Measurements from ENCODE around the gene SEC61A1. TPM values are rescaled to one million over a fixed set of nuclear protein-coding genes. Genes with fewer than 3 reads are reported as not detected.
A peak's percentile ranks its signal among the peaks of the same experiment; 100 is the strongest.

SEC61A1 gene
- total and polyA plus RNA-seq, 2 donors = 73.6 to 79.7 TPM

DNA sequence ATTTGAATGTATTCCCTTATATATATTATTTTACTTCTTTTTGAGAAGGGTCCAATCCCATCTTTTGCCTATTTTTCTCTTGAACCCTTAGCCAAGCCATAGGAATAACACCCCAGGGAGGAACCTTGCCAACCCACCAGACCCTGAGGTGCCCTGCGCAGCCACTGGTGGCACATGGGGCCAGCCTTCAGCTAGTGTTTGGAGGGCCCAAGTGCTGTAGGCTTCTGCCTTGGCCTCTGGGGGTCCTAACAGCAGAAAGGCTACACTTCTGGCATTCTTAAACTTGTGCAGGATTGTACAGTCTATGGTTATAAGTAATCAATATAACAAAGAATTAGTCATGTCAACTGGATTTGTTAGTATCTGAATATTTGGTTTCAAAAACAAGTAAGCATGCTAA is 36.9 kb downstream of the SEC61A1 start:
- DNase-seq (ENCODE audit: low read depth in 6 of 9, low spot score in 9 of 9) = no peak
- Histone ChIP-seq H3K27me3 (ENCODE audit: control insufficient read depth in 2 of 2, insufficient read depth in 1 of 2, low read length in 1 of 2) (no peaks in the 10 kb centered on the region), H3K4me3 (ENCODE audit: low read length in 2 of 2) (no peak overlapping the region), H3K36me3 (ENCODE audit: control insufficient read depth in 2 of 2, insufficient read depth in 2 of 2, low read length in 1 of 2) (peaks cover 25 to 56% of the 10 kb centered on the region in 2 donors), H3K27ac (ENCODE audit: low read depth in 1 of 2, low read length in 1 of 2) (no peak overlapping the region), H3K4me1 (ENCODE audit: control insufficient read depth in 2 of 2, insufficient read depth in 2 of 2, low read length in 2 of 2) (peaks cover 0 to 3% of the 10 kb centered on the region in 2 donors), H3K9me3 (ENCODE audit: control insufficient read depth in 2 of 2, insufficient read depth in 1 of 2, low read length in 1 of 2) (no peaks in the 10 kb centered on the region)
- 98% methylated on average over 1 of the region's 1 CpG for WGBS

DNA sequence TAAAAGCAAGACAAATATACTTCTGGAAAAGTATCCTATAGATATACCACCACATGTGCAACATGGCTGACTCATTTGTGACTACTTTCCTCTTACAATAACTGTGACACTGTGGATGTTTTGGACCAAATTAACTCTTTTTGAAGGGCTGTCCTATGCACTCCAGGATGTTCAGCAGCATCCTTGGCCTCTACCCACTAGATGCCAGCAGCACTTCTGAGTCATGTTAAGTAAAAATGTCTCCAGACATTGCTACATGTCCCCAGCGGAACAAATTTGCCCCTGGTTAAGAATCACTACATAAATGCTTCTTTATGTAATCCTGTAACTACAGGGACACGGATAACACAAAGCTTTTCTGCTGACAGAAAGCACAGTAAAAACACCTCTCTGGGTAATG is 39.3 kb downstream of the SEC61A1 start:
- Histone ChIP-seq H3K4me1 (ENCODE audit: control insufficient read depth in 2 of 2, insufficient read depth in 2 of 2, low read length in 2 of 2) (peaks cover 0 to 8% of the 10 kb centered on the region in 2 donors), H3K36me3 (ENCODE audit: control insufficient read depth in 2 of 2, insufficient read depth in 2 of 2, low read length in 1 of 2) (peaks cover 21 to 52% of the 10 kb centered on the region in 2 donors), H3K4me3 (ENCODE audit: low read length in 2 of 2) (no peak overlapping the region), H3K27me3 (ENCODE audit: control insufficient read depth in 2 of 2, insufficient read depth in 1 of 2, low read length in 1 of 2) (no peaks in the 10 kb centered on the region), H3K27ac (ENCODE audit: low read depth in 1 of 2, low read length in 1 of 2) (no peak overlapping the region), H3K9me3 (ENCODE audit: control insufficient read depth in 2 of 2, insufficient read depth in 1 of 2, low read length in 1 of 2) (no peaks in the 10 kb centered on the region)
- WGBS = over 99% methylated on average over 2 of the region's 2 CpGs
- DNase-seq (ENCODE audit: low read depth in 6 of 9, low spot score in 9 of 9) = no peak

DNA sequence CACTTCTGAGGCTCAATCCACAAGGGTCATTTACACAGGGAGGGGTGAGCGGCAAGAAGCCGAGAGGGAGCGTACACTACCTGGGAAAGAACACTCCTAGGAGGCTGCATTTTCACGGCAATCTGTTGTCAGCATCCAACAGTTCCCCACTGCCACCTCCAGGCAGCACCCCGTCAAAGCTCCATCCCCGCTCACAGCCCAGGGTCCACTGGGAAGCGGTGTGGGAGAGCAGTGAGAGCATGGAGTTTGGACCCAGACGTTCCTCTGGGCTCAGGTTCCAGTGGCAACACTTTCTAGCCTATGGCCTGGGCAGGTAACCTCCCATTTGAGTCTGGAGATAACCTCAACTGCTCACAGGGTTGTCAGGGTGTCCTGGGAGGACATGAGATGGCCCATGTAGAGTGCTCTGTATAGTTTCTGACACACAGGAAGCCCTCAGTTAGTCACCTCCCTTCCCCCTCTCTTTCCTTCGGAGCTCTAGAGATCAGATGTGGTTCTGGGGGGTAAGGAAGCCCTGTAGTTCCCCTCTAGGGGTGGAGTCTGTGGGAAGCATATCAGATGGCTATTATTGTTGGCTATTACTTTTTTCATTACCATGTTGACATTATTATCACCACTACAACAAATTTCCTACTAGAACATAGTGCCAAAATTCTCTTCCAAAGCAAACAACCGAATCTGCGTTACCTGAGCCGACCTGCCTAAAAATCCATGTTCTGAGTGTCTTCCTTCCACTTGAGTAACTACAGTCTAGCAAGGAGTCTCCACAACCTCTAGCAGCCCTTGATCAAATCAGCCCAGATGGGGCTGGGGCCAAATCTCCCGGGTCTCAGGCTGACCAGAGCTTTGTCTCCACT is 42.3 kb downstream of the SEC61A1 start:
- H3K4me3 ChIP-seq (ENCODE audit: low read length in 2 of 2) = no peak overlapping the region
- H3K27ac ChIP-seq (ENCODE audit: low read depth in 1 of 2, low read length in 1 of 2) = no peak overlapping the region
- peak in 1 of 9 donors; percentile 24 for DNase-seq (ENCODE audit: low read depth in 6 of 9, low spot score in 9 of 9)
- peaks cover 40 to 66% of the 10 kb centered on the region in 2 donors for H3K36me3 ChIP-seq (ENCODE audit: control insufficient read depth in 2 of 2, insufficient read depth in 2 of 2, low read length in 1 of 2)
- peaks cover 0 to 8% of the 10 kb centered on the region in 2 donors for H3K4me1 ChIP-seq (ENCODE audit: control insufficient read depth in 2 of 2, insufficient read depth in 2 of 2, low read length in 2 of 2)
- no peaks in the 10 kb centered on the region for H3K27me3 ChIP-seq (ENCODE audit: control insufficient read depth in 2 of 2, insufficient read depth in 1 of 2, low read length in 1 of 2)
- 89% methylated on average over 13 of the region's 13 CpGs for WGBS
- no peaks in the 10 kb centered on the region for H3K9me3 ChIP-seq (ENCODE audit: control insufficient read depth in 2 of 2, insufficient read depth in 1 of 2, low read length in 1 of 2)

DNA sequence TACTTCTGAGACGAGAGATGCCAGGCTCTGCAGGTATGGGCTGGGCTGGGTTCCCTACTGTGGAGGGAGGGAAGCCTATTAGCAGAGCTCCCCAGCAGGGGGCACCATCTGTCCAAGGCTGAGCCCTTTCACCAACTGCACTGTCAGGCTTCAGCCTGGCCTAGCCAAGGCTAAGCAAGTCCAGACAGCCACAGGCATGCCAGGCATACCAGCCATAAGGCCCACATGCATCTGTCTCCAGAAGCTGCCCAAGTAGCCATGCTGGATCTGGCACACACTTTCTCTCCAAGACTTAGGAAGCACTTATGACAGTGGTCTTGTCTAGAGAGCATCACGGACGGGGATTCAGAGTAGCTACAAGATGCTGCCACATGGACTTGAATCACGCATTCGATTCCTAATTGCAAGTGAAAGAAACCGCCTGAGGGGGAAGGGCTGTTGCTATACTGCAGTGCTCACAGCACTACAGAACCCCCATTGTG is 43.0 kb downstream of the SEC61A1 start:
- Histone ChIP-seq H3K4me3 (ENCODE audit: low read length in 2 of 2) (no peak overlapping the region), H3K27ac (ENCODE audit: low read depth in 1 of 2, low read length in 1 of 2) (no peak overlapping the region), H3K27me3 (ENCODE audit: control insufficient read depth in 2 of 2, insufficient read depth in 1 of 2, low read length in 1 of 2) (no peaks in the 10 kb centered on the region), H3K9me3 (ENCODE audit: control insufficient read depth in 2 of 2, insufficient read depth in 1 of 2, low read length in 1 of 2) (no peaks in the 10 kb centered on the region), H3K4me1 (ENCODE audit: control insufficient read depth in 2 of 2, insufficient read depth in 2 of 2, low read length in 2 of 2) (peaks cover 0 to 8% of the 10 kb centered on the region in 2 donors), H3K36me3 (ENCODE audit: control insufficient read depth in 2 of 2, insufficient read depth in 2 of 2, low read length in 1 of 2) (peaks cover 46 to 74% of the 10 kb centered on the region in 2 donors)
- DNase-seq (ENCODE audit: low read depth in 6 of 9, low spot score in 9 of 9) = peak; percentile 38 to 80 (median 56)
- WGBS = 77% methylated on average over 6 of the region's 6 CpGs

DNA sequence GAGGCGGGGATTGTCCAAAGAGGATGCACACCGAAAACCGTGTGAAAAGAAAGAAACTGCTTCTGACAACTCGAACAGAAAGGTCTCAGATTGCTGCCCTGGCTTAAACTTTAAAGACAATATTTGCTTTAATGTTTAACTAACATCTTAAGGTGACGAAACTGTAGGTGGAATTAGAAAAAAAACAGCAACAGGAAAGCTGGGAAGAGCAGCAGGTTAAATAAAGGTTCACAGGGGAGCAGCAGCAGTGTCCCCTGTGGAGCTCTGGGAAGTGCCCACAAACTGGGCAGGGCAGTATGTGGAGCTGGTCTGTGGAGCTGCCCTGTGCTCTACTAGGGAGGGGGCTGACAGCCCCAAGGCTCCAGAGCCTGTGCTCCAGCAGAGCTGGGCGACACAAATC is 46.0 kb downstream of the SEC61A1 start:
- Histone ChIP-seq H3K27ac (ENCODE audit: low read depth in 1 of 2, low read length in 1 of 2) (no peak overlapping the region), H3K27me3 (ENCODE audit: control insufficient read depth in 2 of 2, insufficient read depth in 1 of 2, low read length in 1 of 2) (no peaks in the 10 kb centered on the region), H3K36me3 (ENCODE audit: control insufficient read depth in 2 of 2, insufficient read depth in 2 of 2, low read length in 1 of 2) (peaks cover 56 to 87% of the 10 kb centered on the region in 2 donors), H3K9me3 (ENCODE audit: control insufficient read depth in 2 of 2, insufficient read depth in 1 of 2, low read length in 1 of 2) (no peaks in the 10 kb centered on the region), H3K4me1 (ENCODE audit: control insufficient read depth in 2 of 2, insufficient read depth in 2 of 2, low read length in 2 of 2) (peaks cover 0 to 8% of the 10 kb centered on the region in 2 donors), H3K4me3 (ENCODE audit: low read length in 2 of 2) (no peak overlapping the region)
- DNase-seq (ENCODE audit: low read depth in 6 of 9, low spot score in 9 of 9) = no peak
- WGBS = 98% methylated on average over 6 of the region's 6 CpGs

DNA sequence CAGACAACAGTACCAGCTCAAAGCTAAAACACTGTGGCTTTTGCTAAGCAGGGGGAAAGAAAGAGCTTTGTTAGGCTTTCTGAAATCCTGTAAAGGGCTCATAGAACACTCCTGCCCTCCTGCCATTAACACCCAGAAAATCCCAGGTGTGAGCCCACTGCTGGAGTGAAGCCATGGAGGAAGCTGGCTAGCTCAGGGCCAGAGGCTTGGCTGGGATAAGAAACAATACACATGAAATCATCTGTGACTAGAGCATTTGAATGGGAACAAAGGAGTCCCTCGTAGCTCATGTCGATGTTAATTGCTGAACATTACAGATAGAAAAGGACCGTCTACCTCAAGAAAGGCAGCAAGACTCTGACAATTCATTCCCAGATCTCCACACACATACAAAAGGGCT is 47.9 kb downstream of the SEC61A1 start:
- no peak for DNase-seq (ENCODE audit: low read depth in 6 of 9, low spot score in 9 of 9)
- no peaks in the 10 kb centered on the region for H3K27me3 ChIP-seq (ENCODE audit: control insufficient read depth in 2 of 2, insufficient read depth in 1 of 2, low read length in 1 of 2)
- no peak overlapping the region for H3K4me3 ChIP-seq (ENCODE audit: low read length in 2 of 2)
- no peak overlapping the region for H3K27ac ChIP-seq (ENCODE audit: low read depth in 1 of 2, low read length in 1 of 2)
- H3K9me3 ChIP-seq (ENCODE audit: control insufficient read depth in 2 of 2, insufficient read depth in 1 of 2, low read length in 1 of 2) = no peaks in the 10 kb centered on the region
- peaks cover 59 to 86% of the 10 kb centered on the region in 2 donors for H3K36me3 ChIP-seq (ENCODE audit: control insufficient read depth in 2 of 2, insufficient read depth in 2 of 2, low read length in 1 of 2)
- H3K4me1 ChIP-seq (ENCODE audit: control insufficient read depth in 2 of 2, insufficient read depth in 2 of 2, low read length in 2 of 2) = no peaks in the 10 kb centered on the region
- 99% methylated on average over 3 of the region's 3 CpGs for WGBS

DNA sequence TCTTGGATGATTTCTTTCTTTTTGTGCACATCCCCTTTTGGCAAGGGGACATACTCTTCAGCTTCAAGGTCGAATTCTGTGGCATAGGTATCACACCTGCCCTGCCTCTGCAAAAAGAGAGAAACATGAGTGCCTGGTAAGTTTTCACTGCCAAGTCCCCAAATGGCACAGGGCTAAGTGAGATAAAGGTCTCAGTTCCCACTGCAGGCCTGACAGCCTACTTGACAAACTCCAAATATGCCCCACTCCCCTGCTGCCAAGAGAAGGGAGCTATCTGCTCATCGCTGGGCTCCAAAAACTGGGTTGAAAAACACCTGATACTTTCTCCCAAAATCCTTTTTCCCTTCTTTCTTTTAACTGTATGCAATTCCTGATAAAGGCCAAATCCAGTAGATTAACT is 48.4 kb downstream of the SEC61A1 start:
- no peaks in the 10 kb centered on the region for H3K4me1 ChIP-seq (ENCODE audit: control insufficient read depth in 2 of 2, insufficient read depth in 2 of 2, low read length in 2 of 2)
- DNase-seq (ENCODE audit: low read depth in 6 of 9, low spot score in 9 of 9) = no peak
- 95% methylated on average over 2 of the region's 2 CpGs for WGBS
- H3K4me3 ChIP-seq (ENCODE audit: low read length in 2 of 2) = no peak overlapping the region
- H3K36me3 ChIP-seq (ENCODE audit: control insufficient read depth in 2 of 2, insufficient read depth in 2 of 2, low read length in 1 of 2) = peaks cover 55 to 85% of the 10 kb centered on the region in 2 donors
- no peaks in the 10 kb centered on the region for H3K27me3 ChIP-seq (ENCODE audit: control insufficient read depth in 2 of 2, insufficient read depth in 1 of 2, low read length in 1 of 2)
- H3K9me3 ChIP-seq (ENCODE audit: control insufficient read depth in 2 of 2, insufficient read depth in 1 of 2, low read length in 1 of 2) = no peaks in the 10 kb centered on the region
- no peak overlapping the region for H3K27ac ChIP-seq (ENCODE audit: low read depth in 1 of 2, low read length in 1 of 2)

DNA sequence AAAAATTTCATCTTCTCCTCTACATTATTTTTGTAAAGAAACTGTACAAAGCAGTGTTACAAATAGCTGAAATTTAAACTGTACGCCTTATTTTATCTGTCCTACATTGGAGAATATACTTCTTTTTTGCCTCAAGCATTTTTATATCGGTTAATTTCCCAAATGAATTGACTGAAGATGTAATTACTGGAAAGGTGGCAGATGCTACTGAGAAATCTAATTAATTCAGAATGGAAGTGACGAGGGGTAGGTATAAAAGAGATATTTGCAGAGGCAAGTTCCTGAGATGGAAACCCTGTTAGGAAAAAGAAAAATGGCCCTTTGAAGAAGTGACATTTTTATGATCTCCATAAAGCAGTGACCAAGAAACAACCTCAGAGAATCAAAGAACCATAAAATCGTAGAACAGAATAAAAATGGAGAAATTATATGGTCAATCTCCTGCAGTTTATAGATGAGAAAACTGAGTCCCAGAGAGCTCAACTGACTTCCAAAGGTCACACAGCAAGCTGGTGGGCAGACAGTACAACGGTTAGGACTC is 51.0 kb downstream of the SEC61A1 start:
- DNase-seq (ENCODE audit: low read depth in 6 of 9, low spot score in 9 of 9) = no peak
- Histone ChIP-seq H3K36me3 (ENCODE audit: control insufficient read depth in 2 of 2, insufficient read depth in 2 of 2, low read length in 1 of 2) (peaks cover 47 to 78% of the 10 kb centered on the region in 2 donors), H3K9me3 (ENCODE audit: control insufficient read depth in 2 of 2, insufficient read depth in 1 of 2, low read length in 1 of 2) (no peaks in the 10 kb centered on the region), H3K4me3 (ENCODE audit: low read length in 2 of 2) (no peak overlapping the region), H3K4me1 (ENCODE audit: control insufficient read depth in 2 of 2, insufficient read depth in 2 of 2, low read length in 2 of 2) (no peaks in the 10 kb centered on the region), H3K27ac (ENCODE audit: low read depth in 1 of 2, low read length in 1 of 2) (no peak overlapping the region), H3K27me3 (ENCODE audit: control insufficient read depth in 2 of 2, insufficient read depth in 1 of 2, low read length in 1 of 2) (no peaks in the 10 kb centered on the region)
- WGBS = 98% methylated on average over 5 of the region's 5 CpGs

DNA sequence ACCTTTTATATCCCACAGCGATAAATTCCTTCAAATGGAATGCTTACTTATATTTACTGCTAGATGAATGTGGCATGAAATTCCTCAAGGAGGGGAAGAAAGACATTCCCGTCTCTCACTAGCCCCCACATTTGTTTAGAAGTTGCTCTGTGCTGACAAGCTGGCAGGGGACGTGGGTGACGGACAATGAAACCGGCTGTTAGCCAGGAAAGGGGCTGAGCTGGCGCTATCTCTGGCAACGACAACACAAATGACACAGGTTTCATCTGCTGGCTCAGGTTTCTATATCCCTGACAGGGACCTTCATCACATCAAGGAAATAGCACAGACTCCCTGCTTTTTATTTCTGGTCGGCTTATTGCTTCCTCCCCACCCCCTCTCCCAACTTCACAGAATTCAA is 55.6 kb downstream of the SEC61A1 start:
- Histone ChIP-seq H3K27me3 (ENCODE audit: control insufficient read depth in 2 of 2, insufficient read depth in 1 of 2, low read length in 1 of 2) (no peaks in the 10 kb centered on the region), H3K36me3 (ENCODE audit: control insufficient read depth in 2 of 2, insufficient read depth in 2 of 2, low read length in 1 of 2) (peaks cover 44 to 78% of the 10 kb centered on the region in 2 donors), H3K27ac (ENCODE audit: low read depth in 1 of 2, low read length in 1 of 2) (no peak overlapping the region), H3K4me3 (ENCODE audit: low read length in 2 of 2) (no peak overlapping the region), H3K4me1 (ENCODE audit: control insufficient read depth in 2 of 2, insufficient read depth in 2 of 2, low read length in 2 of 2) (no peaks in the 10 kb centered on the region), H3K9me3 (ENCODE audit: control insufficient read depth in 2 of 2, insufficient read depth in 1 of 2, low read length in 1 of 2) (no peaks in the 10 kb centered on the region)
- WGBS = 95% methylated on average over 8 of the region's 8 CpGs
- DNase-seq (ENCODE audit: low read depth in 6 of 9, low spot score in 9 of 9) = no peak

Measured in thymus (tissue), 11 donors.